GM18873 (cell line): Measurements from ENCODE around the gene PARD3.

Experiments used
- ATAC-seq: cut with Tn5 transposase; IDR thresholded peaks from one replicate; pipeline ENCODE4 v1.9.1; 2021; ENCODE audit warnings: mild to moderate bottlenecking, moderate library complexity, moderate number of reproducible peaks; ENCODE audit not compliant: unreplicated experiment, low FRiP score

The PARD3 gene

GRCh38 chr10:34488476-34489130, 326.5 kb downstream of the PARD3 start:
- ATAC-seq: no peak

- no peak for ATAC-seq
Observed at GRCh38 chr10:34486008-34486407, 329.1 kb downstream of the PARD3 start.

- no peak for ATAC-seq
Observed at GRCh38 chr10:34484164-34484563, 330.9 kb downstream of the PARD3 start.

GRCh38 chr10:34480345-34480744, 334.8 kb downstream of the PARD3 start:
- ATAC-seq: no peak

- no peak for ATAC-seq
Observed at GRCh38 chr10:34479520-34480179, 335.4 kb downstream of the PARD3 start.

GRCh38 chr10:34477249-34477648, 337.8 kb downstream of the PARD3 start:
- no peak for ATAC-seq

- ATAC-seq: no peak
Observed at GRCh38 chr10:34476608-34477007, 338.5 kb downstream of the PARD3 start.

- ATAC-seq: no peak
Observed at GRCh38 chr10:34475786-34476185, 339.3 kb downstream of the PARD3 start.

- ATAC-seq: no peak
Observed at GRCh38 chr10:34475274-34475646, 339.8 kb downstream of the PARD3 start.

- no peak for ATAC-seq
Observed at GRCh38 chr10:34474555-34475273, 340.4 kb downstream of the PARD3 start.

GRCh38 chr10:34474009-34474376, 341.1 kb downstream of the PARD3 start:
- no peak for ATAC-seq

GRCh38 chr10:34473174-34474008, 341.7 kb downstream of the PARD3 start:
- no peak for ATAC-seq

- ATAC-seq: no peak
Observed at GRCh38 chr10:34470307-34470706, 344.8 kb downstream of the PARD3 start.

GRCh38 chr10:34469446-34469845, 345.6 kb downstream of the PARD3 start:
- no peak for ATAC-seq

GRCh38 chr10:34467902-34468301, 347.2 kb downstream of the PARD3 start:
- no peak for ATAC-seq

- no peak for ATAC-seq
Observed at GRCh38 chr10:34467364-34467763, 347.7 kb downstream of the PARD3 start.

GRCh38 chr10:34465678-34466077, 349.4 kb downstream of the PARD3 start:
- no peak for ATAC-seq

- ATAC-seq: no peak
Observed at GRCh38 chr10:34464591-34464990, 350.5 kb downstream of the PARD3 start.

- no peak for ATAC-seq
Observed at GRCh38 chr10:34464000-34464399, 351.1 kb downstream of the PARD3 start.

- no peak for ATAC-seq
Observed at GRCh38 chr10:34462993-34463392, 352.1 kb downstream of the PARD3 start.

GRCh38 chr10:34462056-34462455, 353.0 kb downstream of the PARD3 start:
- ATAC-seq: no peak
